Choroid plexus epithelial cell (primary cell): Measurements from ENCODE around the gene DGKI.

Experiments
- DNase-seq: peaks from one replicate; pipeline ENCODE4 v3.0.0-alpha.2; 2010; ENCODE audit warnings: low read depth
- H3K4me3 ChIP-seq: 2 replicates; pipeline ENCODE4 v1.5.1; 2011; ENCODE audit warnings: low read depth, mild to moderate bottlenecking, control low read depth, low read length, moderate library complexity
- TF ChIP-seq, protein P1 (sequence below): conservative IDR thresholded peaks from 2 replicates; pipeline ENCODE4 v1.5.1; 2011; ENCODE audit warnings: low read depth, mild to moderate bottlenecking, control low read depth, inconsistent platforms, low read length, moderate library complexity

DGKI gene

DNA sequence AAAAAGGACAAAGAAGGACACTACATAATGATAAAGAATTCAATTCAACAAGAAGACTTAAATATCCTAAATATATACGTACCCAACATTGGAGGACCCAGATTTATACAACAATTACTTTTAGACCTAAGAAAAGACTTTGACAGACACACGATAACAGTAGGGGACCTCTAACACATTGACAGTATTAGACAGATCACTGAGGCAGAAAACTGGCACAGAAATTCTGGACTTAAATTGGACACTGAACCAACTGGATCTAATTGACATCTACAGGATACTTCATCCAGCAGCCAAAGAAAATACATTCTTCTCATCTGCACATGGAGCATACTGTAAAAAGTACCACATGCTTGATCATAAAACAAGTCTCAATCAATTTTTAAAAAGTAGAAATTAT is 103.8 kb downstream of the DGKI start:
- TF ChIP-seq, protein P1, sequence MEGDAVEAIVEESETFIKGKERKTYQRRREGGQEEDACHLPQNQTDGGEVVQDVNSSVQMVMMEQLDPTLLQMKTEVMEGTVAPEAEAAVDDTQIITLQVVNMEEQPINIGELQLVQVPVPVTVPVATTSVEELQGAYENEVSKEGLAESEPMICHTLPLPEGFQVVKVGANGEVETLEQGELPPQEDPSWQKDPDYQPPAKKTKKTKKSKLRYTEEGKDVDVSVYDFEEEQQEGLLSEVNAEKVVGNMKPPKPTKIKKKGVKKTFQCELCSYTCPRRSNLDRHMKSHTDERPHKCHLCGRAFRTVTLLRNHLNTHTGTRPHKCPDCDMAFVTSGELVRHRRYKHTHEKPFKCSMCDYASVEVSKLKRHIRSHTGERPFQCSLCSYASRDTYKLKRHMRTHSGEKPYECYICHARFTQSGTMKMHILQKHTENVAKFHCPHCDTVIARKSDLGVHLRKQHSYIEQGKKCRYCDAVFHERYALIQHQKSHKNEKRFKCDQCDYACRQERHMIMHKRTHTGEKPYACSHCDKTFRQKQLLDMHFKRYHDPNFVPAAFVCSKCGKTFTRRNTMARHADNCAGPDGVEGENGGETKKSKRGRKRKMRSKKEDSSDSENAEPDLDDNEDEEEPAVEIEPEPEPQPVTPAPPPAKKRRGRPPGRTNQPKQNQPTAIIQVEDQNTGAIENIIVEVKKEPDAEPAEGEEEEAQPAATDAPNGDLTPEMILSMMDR, result no peak

DNA sequence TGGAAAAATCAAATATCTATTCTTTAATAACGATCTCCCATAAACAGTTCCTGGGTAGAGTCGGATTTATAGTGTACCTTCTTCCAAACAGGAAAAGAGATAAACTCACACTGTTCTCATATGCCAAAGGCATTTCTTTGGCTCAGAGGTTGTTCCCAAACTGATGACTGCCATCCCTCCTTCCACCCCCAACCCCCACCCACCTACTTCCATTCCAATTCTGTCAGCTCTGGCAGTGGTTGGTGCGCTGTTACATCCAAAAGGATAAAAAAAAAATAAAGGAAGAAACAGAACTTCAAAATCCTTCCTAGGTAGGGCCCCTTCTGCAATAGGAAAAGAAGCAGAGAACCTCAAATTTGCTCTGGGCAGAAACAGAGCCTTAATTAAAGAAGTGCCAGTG is 104.7 kb downstream of the DGKI start:
- TF ChIP-seq, protein P1, result no peak
- H3K4me3 ChIP-seq, result no peak overlapping the region
- no peak for DNase-seq

More for the DNA sequence above, 103.8 kb downstream of the DGKI start:
- no peak overlapping the region for H3K4me3 ChIP-seq
- DNase-seq, result no peak

DNA sequence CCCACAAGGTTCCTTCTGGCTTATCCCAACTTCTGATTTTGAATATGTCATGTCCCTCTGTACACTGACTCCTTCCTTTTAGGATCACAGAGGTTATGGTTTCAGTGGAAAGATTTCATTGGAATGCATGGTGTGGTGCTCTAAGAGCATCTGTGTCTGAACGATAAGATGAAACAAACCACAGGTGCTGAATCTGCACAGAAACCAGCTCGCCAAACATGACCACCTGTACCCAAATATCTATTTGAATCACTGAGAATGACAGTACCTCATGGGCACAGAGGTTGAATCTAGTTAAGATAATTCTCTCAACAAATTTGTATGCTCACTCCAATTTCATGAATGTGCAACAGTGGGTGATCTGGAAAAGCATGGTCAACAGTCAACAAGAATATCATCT is 105.3 kb downstream of the DGKI start:
- no peak for DNase-seq
- TF ChIP-seq, protein P1, result no peak
- H3K4me3 ChIP-seq, result no peak overlapping the region

DNA sequence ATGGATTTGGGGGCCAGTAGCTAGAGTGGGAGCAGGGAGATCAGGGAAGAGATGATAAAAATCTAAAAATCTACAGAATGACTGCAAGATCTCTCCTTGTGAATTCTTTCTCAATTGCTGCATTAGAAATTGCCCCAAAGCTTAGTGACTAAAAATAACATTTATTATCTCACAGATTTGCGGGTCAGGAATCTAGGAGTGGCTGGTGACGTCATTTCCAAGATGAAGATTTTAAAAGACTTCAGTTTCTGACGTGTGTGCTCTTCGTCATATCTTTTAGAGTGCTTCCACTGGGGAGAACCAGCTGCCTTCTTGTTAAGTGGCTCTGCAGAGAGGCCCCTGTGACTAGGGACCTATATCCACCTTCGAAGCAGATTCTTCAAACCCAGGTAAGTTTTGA is 112.6 kb downstream of the DGKI start:
- H3K4me3 ChIP-seq, result no peak overlapping the region
- peak; percentile 8 for DNase-seq
- TF ChIP-seq, protein P1, result no peak

DNA sequence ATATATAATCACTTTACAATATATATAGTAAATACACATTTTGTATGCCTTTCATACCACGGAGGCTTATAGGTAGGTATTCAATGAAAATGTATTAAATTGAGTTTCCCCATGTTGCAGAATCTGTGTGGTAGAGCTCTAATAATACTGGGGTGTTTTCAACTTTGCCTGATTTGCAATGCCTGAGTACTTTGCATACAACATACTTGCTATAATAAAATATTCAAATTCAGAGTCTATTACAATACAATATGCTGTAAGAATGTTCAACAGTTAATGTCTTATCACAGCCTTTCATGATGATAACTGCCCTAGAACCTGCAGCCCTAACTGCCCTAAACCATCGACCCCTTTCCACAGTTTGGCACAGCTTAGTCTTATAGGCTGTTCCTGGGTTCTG is 114.6 kb downstream of the DGKI start:
- TF ChIP-seq, protein P1, result no peak

DNA sequence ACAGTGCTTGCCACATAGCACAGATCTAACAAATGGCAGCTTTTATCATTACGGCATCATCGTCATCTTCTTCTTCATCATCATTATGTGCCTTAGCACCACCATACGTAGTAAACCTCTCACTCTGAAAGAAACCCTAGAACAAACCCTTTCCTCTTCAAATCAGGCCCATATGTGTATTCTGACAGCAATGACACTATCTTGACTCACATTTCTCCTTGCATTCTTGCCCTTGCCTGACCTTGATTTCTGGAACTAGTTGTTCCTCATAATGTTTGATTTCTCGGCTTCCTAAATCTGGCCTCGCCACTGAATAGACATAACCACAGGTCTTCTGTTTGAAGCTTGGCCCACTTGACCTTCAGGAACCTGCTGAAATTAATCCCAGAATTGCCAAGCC is 115.3 kb downstream of the DGKI start:
- no peak overlapping the region for H3K4me3 ChIP-seq
- TF ChIP-seq, protein P1, result no peak
- peak; percentile 16 for DNase-seq

More for the DNA sequence above, 114.6 kb downstream of the DGKI start:
- no peak overlapping the region for H3K4me3 ChIP-seq
- DNase-seq, result no peak

DNA sequence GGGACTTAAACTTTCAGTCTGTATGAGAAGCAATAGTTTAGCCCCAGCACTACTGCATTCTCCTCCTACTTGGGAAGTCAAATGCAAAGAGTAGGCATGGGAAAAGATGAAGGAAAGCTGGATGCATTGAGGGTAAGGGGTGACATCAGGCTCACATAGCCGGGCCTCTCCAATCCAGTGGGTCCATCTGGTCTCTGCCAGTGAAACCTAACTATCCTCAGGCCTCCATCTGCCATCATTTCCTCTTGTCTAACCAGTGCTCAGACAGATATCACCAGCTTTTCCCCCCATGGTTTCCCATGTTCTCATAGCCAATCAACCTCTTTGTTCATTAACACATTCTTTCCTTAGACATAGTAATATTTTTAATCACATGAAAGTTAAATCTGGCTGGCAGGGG is 118.3 kb downstream of the DGKI start:
- no peak overlapping the region for H3K4me3 ChIP-seq
- DNase-seq, result no peak
- TF ChIP-seq, protein P1, result no peak
